ENCODE data around the gene HELZ2. TPM values are rescaled to one million over a fixed set of nuclear protein-coding genes. Genes with fewer than 3 reads are reported as not detected.
A peak's percentile ranks its signal among the peaks of the same experiment; 100 is the strongest.

Gene HELZ2
- polyA plus RNA-seq, 3 donors: 12.4 to 16.8 (median 12.9) TPM

GRCh38 chr20:63553251-63553932 lies 20.6 kb downstream of the HELZ2 start:
- peak; percentile 62 for DNase-seq

- no peak for DNase-seq
Measured at GRCh38 chr20:63552481-63553249, 21.4 kb downstream of the HELZ2 start.

GRCh38 chr20:63551068-63551467 lies 23.0 kb downstream of the HELZ2 start:
- DNase-seq: no peak

GRCh38 chr20:63549679-63550282 lies 24.3 kb downstream of the HELZ2 start:
- DNase-seq: no peak

GRCh38 chr20:63549019-63549418 lies 25.0 kb downstream of the HELZ2 start:
- no peak for DNase-seq

GRCh38 chr20:63548542-63548941 lies 25.5 kb downstream of the HELZ2 start:
- no peak for DNase-seq

GRCh38 chr20:63547725-63548480 lies 26.1 kb downstream of the HELZ2 start, which contains the start of gene SRMS:
Gene SRMS (minus strand): TSS chr20:63547749. CDS start chr20:63547463, 286 bp downstream.
- no peak for DNase-seq

GRCh38 chr20:63546956-63547724 lies 26.9 kb downstream of the HELZ2 start:
- no peak for DNase-seq

GRCh38 chr20:63546256-63546955 lies 27.6 kb downstream of the HELZ2 start:
- no peak for DNase-seq

- no peak for DNase-seq
Measured at GRCh38 chr20:63545814-63546213, 28.2 kb downstream of the HELZ2 start.

- DNase-seq: no peak
Measured at GRCh38 chr20:63544958-63545516, 29.0 kb downstream of the HELZ2 start.

- no peak for DNase-seq
Measured at GRCh38 chr20:63544241-63544957, 29.6 kb downstream of the HELZ2 start.

GRCh38 chr20:63543733-63544132 lies 30.3 kb downstream of the HELZ2 start:
- DNase-seq: no peak

GRCh38 chr20:63543131-63543530 lies 30.9 kb downstream of the HELZ2 start:
- DNase-seq: no peak

GRCh38 chr20:63542696-63543095 lies 31.3 kb downstream of the HELZ2 start:
- DNase-seq: no peak

GRCh38 chr20:63542031-63542559 lies 31.9 kb downstream of the HELZ2 start:
- DNase-seq: no peak

- DNase-seq: no peak
Measured at GRCh38 chr20:63541371-63541770, 32.7 kb downstream of the HELZ2 start.

- DNase-seq: no peak
Measured at GRCh38 chr20:63540417-63541186, 33.4 kb downstream of the HELZ2 start.

All from renal pelvis (tissue), 4 donors.